ENCODE data around the gene PPP2R2C.

Gene PPP2R2C

GRCh38 chr4:6287017-6287788 lies 185.2 kb downstream of the PPP2R2C start:
- no peak for DNase-seq (ENCODE audit: low spot score)
- no peak for TF ChIP-seq CTCF (IDR thresholded peaks at IDR 0.05; ENCODE audit: extremely low read depth, missing control alignments)

- no peak for DNase-seq (ENCODE audit: low spot score)
- TF ChIP-seq CTCF (IDR thresholded peaks at IDR 0.05; ENCODE audit: extremely low read depth, missing control alignments): no peak
Observed at GRCh38 chr4:6283282-6283681, 189.1 kb downstream of the PPP2R2C start.

GRCh38 chr4:6282314-6282771 lies 190.1 kb downstream of the PPP2R2C start:
- no peak for DNase-seq (ENCODE audit: low spot score)
- TF ChIP-seq CTCF (IDR thresholded peaks at IDR 0.05; ENCODE audit: extremely low read depth, missing control alignments): no peak

GRCh38 chr4:6281436-6282313 lies 190.7 kb downstream of the PPP2R2C start:
- DNase-seq (ENCODE audit: low spot score): no peak
- no peak for TF ChIP-seq CTCF (IDR thresholded peaks at IDR 0.05; ENCODE audit: extremely low read depth, missing control alignments)

GRCh38 chr4:6280365-6280996 lies 191.9 kb downstream of the PPP2R2C start:
- no peak for DNase-seq (ENCODE audit: low spot score)
- TF ChIP-seq CTCF (IDR thresholded peaks at IDR 0.05; ENCODE audit: extremely low read depth, missing control alignments): no peak

GRCh38 chr4:6279582-6280289 lies 192.7 kb downstream of the PPP2R2C start:
- TF ChIP-seq CTCF (IDR thresholded peaks at IDR 0.05; ENCODE audit: extremely low read depth, missing control alignments): no peak
- no peak for DNase-seq (ENCODE audit: low spot score)

Data from GM20000 (cell line).